ENCODE measurements around the gene BPIFB2. TPM values are rescaled to one million over a fixed set of nuclear protein-coding genes. Genes with fewer than 3 reads are reported as not detected.

BPIFB2 gene
- not detected in 2 replicates for total RNA-seq

- DNase-seq (ENCODE audit: low read depth) (no peak), FAIRE-seq (no peak)
- TF ChIP-seq CTCF (IDR thresholded peaks at IDR 0.05; ENCODE audit: insufficient read depth, low read length, severe bottlenecking), result no peak
- Histone ChIP-seq H3K27me3 (ENCODE audit: control insufficient read depth, insufficient read depth, low read length) (no peaks in the 10 kb centered on the region), H3K36me3 (ENCODE audit: control insufficient read depth, insufficient read depth, low read length) (no peaks in the 10 kb centered on the region), H3K4me3 (ENCODE audit: low read depth, low read length) (no peak within 1 kb of the TSS)
Measured at GRCh38 chr20:33007376-33008335, at the start of gene BPIFB2. Gene BPIFB2, plus strand, starts transcription at chr20:33007704. Its CDS starts 871 bp downstream, at chr20:33008575.

- no peak for TF ChIP-seq CTCF (IDR thresholded peaks at IDR 0.05; ENCODE audit: insufficient read depth, low read length, severe bottlenecking)
- Histone ChIP-seq H3K27me3 (ENCODE audit: control insufficient read depth, insufficient read depth, low read length) (no peaks in the 10 kb centered on the region), H3K36me3 (ENCODE audit: control insufficient read depth, insufficient read depth, low read length) (no peaks in the 10 kb centered on the region), H3K4me3 (ENCODE audit: low read depth, low read length) (no peak overlapping the region)
- FAIRE-seq (no peak), DNase-seq (ENCODE audit: low read depth) (no peak)
Measured at GRCh38 chr20:32958574-32958973, 48.9 kb upstream of the BPIFB2 start.

- H3K4me3 ChIP-seq (ENCODE audit: low read depth, low read length), result no peak overlapping the region
- no peak for FAIRE-seq
- TF ChIP-seq CTCF (IDR thresholded peaks at IDR 0.05; ENCODE audit: insufficient read depth, low read length, severe bottlenecking), result no peak
- DNase-seq (ENCODE audit: low read depth), result no peak
- H3K27me3 ChIP-seq (ENCODE audit: control insufficient read depth, insufficient read depth, low read length), result no peaks in the 10 kb centered on the region
- H3K36me3 ChIP-seq (ENCODE audit: control insufficient read depth, insufficient read depth, low read length), result no peaks in the 10 kb centered on the region
Measured at GRCh38 chr20:32959351-32960221, 47.9 kb upstream of the BPIFB2 start.

GRCh38 chr20:32960222-32960518, 47.3 kb upstream of the BPIFB2 start:
- no peak for TF ChIP-seq CTCF (IDR thresholded peaks at IDR 0.05; ENCODE audit: insufficient read depth, low read length, severe bottlenecking)
- peak; percentile 32 for FAIRE-seq
- no peak for DNase-seq (ENCODE audit: low read depth)
- no peaks in the 10 kb centered on the region for H3K27me3 ChIP-seq (ENCODE audit: control insufficient read depth, insufficient read depth, low read length)
- no peak overlapping the region for H3K4me3 ChIP-seq (ENCODE audit: low read depth, low read length)
- H3K36me3 ChIP-seq (ENCODE audit: control insufficient read depth, insufficient read depth, low read length), result no peaks in the 10 kb centered on the region

GRCh38 chr20:32960849-32961731, 46.4 kb upstream of the BPIFB2 start:
- no peaks in the 10 kb centered on the region for H3K27me3 ChIP-seq (ENCODE audit: control insufficient read depth, insufficient read depth, low read length)
- DNase-seq (ENCODE audit: low read depth), result no peak
- no peak overlapping the region for H3K4me3 ChIP-seq (ENCODE audit: low read depth, low read length)
- no peak for TF ChIP-seq CTCF (IDR thresholded peaks at IDR 0.05; ENCODE audit: insufficient read depth, low read length, severe bottlenecking)
- no peak for FAIRE-seq
- H3K36me3 ChIP-seq (ENCODE audit: control insufficient read depth, insufficient read depth, low read length), result no peaks in the 10 kb centered on the region

Data from bronchial epithelial cell (primary cell).